IMR-90 (cell line): Measurements from ENCODE around the gene RNF144A.

Source experiments
- BHLHE40 ChIP-seq: fragments of 150-350 bp; IDR thresholded peaks from 2 replicates; pipeline ENCODE4 v1.6.1; 2016; ENCODE audit warnings: mild to moderate bottlenecking, low read depth, low read length
- FOS ChIP-seq: fragments of 150-350 bp; IDR thresholded peaks from 2 replicates; pipeline ENCODE4 v1.6.1; 2016; ENCODE audit warnings: low read depth, low read length
- MAZ ChIP-seq: IDR thresholded peaks from 2 replicates; pipeline ENCODE4 v1.6.1; 2012; ENCODE audit warnings: low read depth, mild to moderate bottlenecking, low read length, improper control_type of control experiment, moderate library complexity, borderline replicate concordance
- MXI1 ChIP-seq: IDR thresholded peaks from 2 replicates; pipeline ENCODE4 v1.6.1; 2012; ENCODE audit warnings: low read depth, mild to moderate bottlenecking, low read length, moderate library complexity, borderline replicate concordance
- POLR2A ChIP-seq: IDR thresholded peaks from 2 replicates; pipeline ENCODE4 v1.6.1; 2012; ENCODE audit warnings: mild to moderate bottlenecking, low read depth, low read length
- RCOR1 ChIP-seq: IDR thresholded peaks from 2 replicates; pipeline ENCODE4 v1.6.1; 2012; ENCODE audit warnings: mild to moderate bottlenecking, low read length, improper control_type of control experiment; ENCODE audit not compliant: insufficient replicate concordance
- SMC3 ChIP-seq: fragments of 150-350 bp; IDR thresholded peaks from 2 replicates; pipeline ENCODE4 v1.6.1; 2016; ENCODE audit warnings: low read depth, mild to moderate bottlenecking, antibody characterized with exemption, low read length, moderate library complexity
- TF ChIP-seq, protein P1 (sequence below): conservative IDR thresholded peaks from 2 replicates; pipeline ENCODE4 v1.5.1; 2012; ENCODE audit warnings: mild to moderate bottlenecking, low read depth, low read length, improper control_type of control experiment

- TF ChIP-seq, protein P1, sequence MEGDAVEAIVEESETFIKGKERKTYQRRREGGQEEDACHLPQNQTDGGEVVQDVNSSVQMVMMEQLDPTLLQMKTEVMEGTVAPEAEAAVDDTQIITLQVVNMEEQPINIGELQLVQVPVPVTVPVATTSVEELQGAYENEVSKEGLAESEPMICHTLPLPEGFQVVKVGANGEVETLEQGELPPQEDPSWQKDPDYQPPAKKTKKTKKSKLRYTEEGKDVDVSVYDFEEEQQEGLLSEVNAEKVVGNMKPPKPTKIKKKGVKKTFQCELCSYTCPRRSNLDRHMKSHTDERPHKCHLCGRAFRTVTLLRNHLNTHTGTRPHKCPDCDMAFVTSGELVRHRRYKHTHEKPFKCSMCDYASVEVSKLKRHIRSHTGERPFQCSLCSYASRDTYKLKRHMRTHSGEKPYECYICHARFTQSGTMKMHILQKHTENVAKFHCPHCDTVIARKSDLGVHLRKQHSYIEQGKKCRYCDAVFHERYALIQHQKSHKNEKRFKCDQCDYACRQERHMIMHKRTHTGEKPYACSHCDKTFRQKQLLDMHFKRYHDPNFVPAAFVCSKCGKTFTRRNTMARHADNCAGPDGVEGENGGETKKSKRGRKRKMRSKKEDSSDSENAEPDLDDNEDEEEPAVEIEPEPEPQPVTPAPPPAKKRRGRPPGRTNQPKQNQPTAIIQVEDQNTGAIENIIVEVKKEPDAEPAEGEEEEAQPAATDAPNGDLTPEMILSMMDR: no peak
- TF ChIP-seq BHLHE40 (no peak), POLR2A (no peak), MXI1 (no peak), FOS (no peak), RCOR1 (no peak), SMC3 (no peak), MAZ (no peak)
Observed at GRCh38 chr2:6924924-6925409, 7.8 kb downstream of the RNF144A start.
